Measurements from ENCODE around the gene ATOH8. TPM values are rescaled to one million over a fixed set of nuclear protein-coding genes. Genes with fewer than 3 reads are reported as not detected.

The ATOH8 gene
- total RNA-seq, 2 experiments from 2014 or later = not detected

GRCh38 chr2:85763831-85764230 is 10.0 kb downstream of the ATOH8 start:
- peaks cover 4% of the 10 kb centered on the region for H3K4me1 Mint-ChIP-seq
- no peaks in the 10 kb centered on the region for H3K36me3 Mint-ChIP-seq
- no peak for DNase-seq
- no peak overlapping the region for H3K4me3 Mint-ChIP-seq
- H3K27ac Mint-ChIP-seq = no peak overlapping the region
- peaks cover 34% of the 10 kb centered on the region for H3K27me3 Mint-ChIP-seq
- no peaks in the 10 kb centered on the region for H3K9me3 Mint-ChIP-seq

- H3K4me3 Mint-ChIP-seq = no peak overlapping the region
- peaks cover 32% of the 10 kb centered on the region for H3K27me3 Mint-ChIP-seq
- peaks cover 4% of the 10 kb centered on the region for H3K4me1 Mint-ChIP-seq
- H3K36me3 Mint-ChIP-seq = no peaks in the 10 kb centered on the region
- no peak overlapping the region for H3K27ac Mint-ChIP-seq
- H3K9me3 Mint-ChIP-seq = no peaks in the 10 kb centered on the region
- no peak for DNase-seq
Observed at GRCh38 chr2:85765081-85765731, 11.4 kb downstream of the ATOH8 start.

- Mint-ChIP-seq H3K36me3 (no peaks in the 10 kb centered on the region), H3K9me3 (no peaks in the 10 kb centered on the region), H3K27me3 (peaks cover 40% of the 10 kb centered on the region), H3K4me1 (peaks cover 4% of the 10 kb centered on the region), H3K27ac (no peak overlapping the region), H3K4me3 (no peak overlapping the region)
- DNase-seq = no peak
Observed at GRCh38 chr2:85766229-85766628, 12.4 kb downstream of the ATOH8 start.

DNA sequence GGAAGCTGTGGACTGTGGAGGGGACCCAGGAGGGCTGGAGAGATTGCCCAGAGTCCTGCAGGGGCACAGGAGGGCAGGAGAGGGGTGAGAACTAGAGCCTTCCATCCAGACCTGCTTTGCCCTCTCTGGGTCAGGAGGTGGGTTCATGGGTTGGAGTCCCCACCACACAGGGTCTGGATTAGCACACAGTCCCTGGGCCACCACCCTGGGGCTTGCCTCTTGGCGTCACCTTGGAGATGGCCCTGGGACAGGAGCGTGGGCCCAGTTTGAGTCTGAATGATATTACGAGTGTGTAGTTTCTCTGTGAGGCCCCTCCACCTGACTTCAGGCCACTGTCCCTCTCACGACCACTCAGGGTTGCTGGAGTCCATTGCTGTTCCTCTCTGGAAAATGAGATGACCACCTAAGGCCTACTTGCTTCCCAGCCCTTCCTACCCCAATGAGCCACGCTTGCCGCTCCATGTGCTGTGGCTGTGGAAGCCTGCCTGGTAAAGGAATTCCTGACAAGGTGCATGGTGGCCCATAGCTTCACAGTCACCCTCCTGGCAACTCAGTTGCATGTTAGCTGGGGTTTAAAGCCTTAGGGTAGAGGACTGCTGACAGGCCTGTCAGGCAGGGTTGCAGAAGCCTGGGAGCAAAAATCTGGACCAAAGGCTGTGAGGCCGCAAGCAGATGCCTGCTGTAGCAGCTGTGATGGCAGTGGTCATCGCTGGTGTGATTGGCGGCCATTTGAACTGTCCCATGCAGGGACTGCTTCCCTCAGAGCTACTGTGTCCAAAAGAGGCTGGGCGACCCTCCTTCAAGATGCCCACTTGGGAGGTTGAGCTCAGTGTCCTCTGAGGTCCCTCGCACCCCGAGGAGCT is 14.2 kb downstream of the ATOH8 start:
- Mint-ChIP-seq H3K4me3 (no peak overlapping the region), H3K27ac (no peak overlapping the region), H3K9me3 (no peaks in the 10 kb centered on the region), H3K4me1 (peaks cover 4% of the 10 kb centered on the region), H3K27me3 (peaks cover 53% of the 10 kb centered on the region), H3K36me3 (no peaks in the 10 kb centered on the region)
- DNase-seq = no peak

DNA sequence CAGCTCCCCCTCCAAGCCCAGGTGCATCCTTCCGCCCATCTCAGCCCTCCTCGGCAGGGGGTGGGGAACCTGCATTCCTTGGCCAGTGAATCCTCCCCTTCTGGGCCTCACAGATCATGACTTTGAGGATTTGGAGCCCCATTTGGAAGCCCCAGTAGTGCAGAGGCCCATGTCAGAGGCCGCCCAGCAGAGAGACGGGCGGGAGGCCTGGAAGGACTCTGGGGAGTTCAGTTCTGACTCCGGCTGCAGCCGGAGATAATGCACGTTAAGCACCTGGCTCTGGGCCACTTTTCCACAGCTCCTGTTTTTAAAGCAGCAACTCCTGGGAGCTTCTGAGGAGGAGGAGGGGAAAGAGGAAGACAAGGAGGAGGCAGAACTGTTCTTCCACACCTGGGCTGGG is 14.9 kb downstream of the ATOH8 start:
- Mint-ChIP-seq H3K36me3 (no peaks in the 10 kb centered on the region), H3K27me3 (peaks cover 60% of the 10 kb centered on the region)

DNA sequence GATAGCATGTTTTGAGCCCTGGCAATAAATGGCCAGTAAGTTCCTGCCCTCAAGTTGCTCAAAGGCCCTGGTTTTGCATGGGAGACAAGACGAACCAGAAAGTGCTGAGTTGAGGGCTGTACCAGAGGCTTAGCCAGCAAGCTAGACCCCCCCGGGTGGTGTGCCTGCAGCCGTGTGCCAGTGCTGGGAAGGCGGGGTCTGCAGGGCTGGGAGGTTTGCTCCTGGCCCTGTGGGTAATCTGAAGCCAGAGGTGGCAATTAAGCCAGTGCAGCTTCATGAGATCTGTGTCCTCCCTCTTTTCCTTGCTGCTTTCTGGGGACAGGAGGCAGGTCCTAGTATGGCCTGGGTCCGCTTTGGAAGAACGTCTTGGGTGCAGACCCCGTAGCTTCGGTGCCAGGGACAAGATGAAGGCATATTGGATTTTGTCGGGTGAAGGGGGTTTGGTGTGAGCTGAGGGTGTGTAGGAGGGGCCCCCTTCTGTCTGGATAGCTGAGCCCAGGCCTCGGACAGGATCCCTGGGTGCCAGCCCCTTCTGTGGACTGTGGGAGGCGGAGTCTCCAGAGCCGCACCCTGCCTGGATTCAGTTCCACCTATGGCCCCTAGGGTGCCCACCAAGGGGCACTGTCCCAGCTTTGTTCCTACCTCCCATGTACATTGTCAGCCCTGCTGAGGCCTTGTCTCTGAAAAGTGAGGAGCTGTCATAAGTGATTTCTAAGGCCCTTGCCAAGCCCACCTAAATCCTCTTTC is 15.6 kb downstream of the ATOH8 start:
- peaks cover 4% of the 10 kb centered on the region for H3K4me1 Mint-ChIP-seq
- no peaks in the 10 kb centered on the region for H3K9me3 Mint-ChIP-seq
- H3K27me3 Mint-ChIP-seq = peaks cover 59% of the 10 kb centered on the region
- DNase-seq = peak; percentile 19
- H3K4me3 Mint-ChIP-seq = no peak overlapping the region
- H3K27ac Mint-ChIP-seq = no peak overlapping the region
- no peaks in the 10 kb centered on the region for H3K36me3 Mint-ChIP-seq

More for the DNA sequence above, 14.9 kb downstream of the ATOH8 start:
- H3K27ac Mint-ChIP-seq = no peak overlapping the region
- no peak for DNase-seq
- peaks cover 4% of the 10 kb centered on the region for H3K4me1 Mint-ChIP-seq
- H3K4me3 Mint-ChIP-seq = no peak overlapping the region
- H3K9me3 Mint-ChIP-seq = no peaks in the 10 kb centered on the region

GRCh38 chr2:85769983-85770362 is 16.2 kb downstream of the ATOH8 start:
- no peak for DNase-seq
- no peaks in the 10 kb centered on the region for H3K9me3 Mint-ChIP-seq
- H3K27ac Mint-ChIP-seq = no peak overlapping the region
- peaks cover 54% of the 10 kb centered on the region for H3K27me3 Mint-ChIP-seq
- peaks cover 4% of the 10 kb centered on the region for H3K4me1 Mint-ChIP-seq
- no peaks in the 10 kb centered on the region for H3K36me3 Mint-ChIP-seq
- H3K4me3 Mint-ChIP-seq = no peak overlapping the region

- no peaks in the 10 kb centered on the region for H3K36me3 Mint-ChIP-seq
- peaks cover 2% of the 10 kb centered on the region for H3K4me1 Mint-ChIP-seq
- DNase-seq = no peak
- H3K9me3 Mint-ChIP-seq = no peaks in the 10 kb centered on the region
- H3K27me3 Mint-ChIP-seq = peaks cover 50% of the 10 kb centered on the region
- H3K4me3 Mint-ChIP-seq = no peak overlapping the region
- H3K27ac Mint-ChIP-seq = no peak overlapping the region
Observed at GRCh38 chr2:85770369-85770768, 16.6 kb downstream of the ATOH8 start.

GRCh38 chr2:85770786-85771409 is 17.1 kb downstream of the ATOH8 start:
- Mint-ChIP-seq H3K36me3 (no peaks in the 10 kb centered on the region), H3K27ac (no peak overlapping the region), H3K9me3 (no peaks in the 10 kb centered on the region), H3K27me3 (peaks cover 44% of the 10 kb centered on the region), H3K4me3 (no peak overlapping the region), H3K4me1 (no peaks in the 10 kb centered on the region)
- no peak for DNase-seq

GRCh38 chr2:85771486-85771885 is 17.7 kb downstream of the ATOH8 start:
- no peak overlapping the region for H3K27ac Mint-ChIP-seq
- no peaks in the 10 kb centered on the region for H3K36me3 Mint-ChIP-seq
- DNase-seq = no peak
- H3K27me3 Mint-ChIP-seq = peaks cover 41% of the 10 kb centered on the region
- no peak overlapping the region for H3K4me3 Mint-ChIP-seq
- no peaks in the 10 kb centered on the region for H3K4me1 Mint-ChIP-seq
- H3K9me3 Mint-ChIP-seq = no peaks in the 10 kb centered on the region

- DNase-seq = no peak
- no peaks in the 10 kb centered on the region for H3K4me1 Mint-ChIP-seq
- H3K36me3 Mint-ChIP-seq = no peaks in the 10 kb centered on the region
- no peak overlapping the region for H3K4me3 Mint-ChIP-seq
- H3K9me3 Mint-ChIP-seq = no peaks in the 10 kb centered on the region
- no peak overlapping the region for H3K27ac Mint-ChIP-seq
- H3K27me3 Mint-ChIP-seq = peaks cover 34% of the 10 kb centered on the region
Observed at GRCh38 chr2:85772019-85772745, 18.4 kb downstream of the ATOH8 start.

DNA sequence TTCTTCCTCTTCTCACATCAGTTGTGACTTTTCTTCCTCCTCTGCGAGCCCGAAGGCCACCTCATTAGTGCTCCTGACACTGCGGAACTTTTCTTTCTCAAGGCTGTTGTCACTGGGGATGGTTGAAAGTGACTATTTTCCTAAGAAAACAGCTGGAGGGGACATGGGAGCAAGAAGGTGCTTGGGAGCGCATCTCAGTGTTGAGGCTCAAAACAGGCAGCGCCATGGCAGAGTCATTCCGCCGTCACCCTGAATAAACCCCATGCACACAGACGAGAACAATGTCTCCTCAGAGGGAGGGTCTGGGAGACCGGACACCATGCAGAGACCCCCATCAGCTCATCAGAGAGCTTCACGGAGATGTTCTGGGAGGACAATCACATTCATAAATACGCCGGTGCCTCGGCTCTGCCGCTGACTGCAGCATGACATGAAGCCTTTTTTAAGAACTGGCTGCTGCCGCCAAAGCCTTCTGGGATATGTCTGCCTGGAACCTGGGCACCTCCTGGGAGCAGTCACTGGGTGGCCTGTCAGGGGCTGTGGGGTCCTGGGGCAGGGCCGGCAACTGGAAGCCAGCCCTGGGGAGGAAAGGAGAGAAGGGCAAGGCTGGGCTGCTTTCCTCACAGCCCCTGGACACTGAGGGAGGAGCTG is 19.2 kb downstream of the ATOH8 start:
- Mint-ChIP-seq H3K27me3 (peaks cover 32% of the 10 kb centered on the region), H3K36me3 (no peaks in the 10 kb centered on the region), H3K9me3 (no peaks in the 10 kb centered on the region), H3K4me3 (no peak overlapping the region), H3K27ac (no peak overlapping the region), H3K4me1 (no peaks in the 10 kb centered on the region)
- no peak for DNase-seq

DNA sequence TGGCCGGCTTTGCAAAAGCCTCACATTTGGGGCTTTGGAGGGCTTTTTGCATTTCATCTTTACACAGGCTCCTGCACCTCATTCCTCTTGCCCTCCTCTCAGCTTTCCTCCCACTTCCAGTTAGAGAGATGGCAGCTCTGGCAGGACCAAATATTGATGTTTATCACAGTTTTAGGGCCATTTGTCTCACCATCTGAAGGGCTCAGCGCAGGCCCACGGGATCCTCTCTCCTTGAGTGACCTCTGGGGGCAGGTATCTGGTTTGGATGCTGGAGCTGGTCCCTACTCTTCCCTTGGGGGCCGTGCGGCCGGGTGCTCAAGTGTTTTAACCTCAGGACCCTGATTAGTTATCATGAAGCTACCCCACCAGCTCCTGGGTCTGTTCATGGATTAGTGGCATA is 19.9 kb downstream of the ATOH8 start:
- no peak for DNase-seq
- H3K9me3 Mint-ChIP-seq = no peaks in the 10 kb centered on the region
- no peak overlapping the region for H3K4me3 Mint-ChIP-seq
- peaks cover 32% of the 10 kb centered on the region for H3K27me3 Mint-ChIP-seq
- no peaks in the 10 kb centered on the region for H3K4me1 Mint-ChIP-seq
- no peak overlapping the region for H3K27ac Mint-ChIP-seq
- H3K36me3 Mint-ChIP-seq = no peaks in the 10 kb centered on the region
